ENCODE measurements around the gene EMP2.

The EMP2 gene

DNA sequence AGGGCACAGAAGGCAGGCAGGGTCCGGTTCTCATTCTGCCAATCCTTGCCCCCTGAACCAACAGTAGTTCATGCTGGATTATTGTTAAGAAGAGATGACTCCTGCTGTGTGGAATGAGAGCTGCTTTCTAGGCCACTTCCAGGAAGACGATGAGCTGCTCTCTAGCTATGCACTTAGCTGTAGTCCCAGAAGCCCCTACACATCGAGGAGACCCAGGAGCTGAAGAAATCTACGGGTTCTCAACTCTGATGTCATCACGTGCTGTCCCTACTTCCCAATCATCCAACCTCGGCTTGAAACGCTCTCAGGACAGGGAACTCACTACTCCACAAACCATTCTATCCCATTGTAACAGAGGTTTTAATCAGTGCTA lies 29.0 kb upstream of the EMP2 start:
- no peak for DNase-seq

DNA sequence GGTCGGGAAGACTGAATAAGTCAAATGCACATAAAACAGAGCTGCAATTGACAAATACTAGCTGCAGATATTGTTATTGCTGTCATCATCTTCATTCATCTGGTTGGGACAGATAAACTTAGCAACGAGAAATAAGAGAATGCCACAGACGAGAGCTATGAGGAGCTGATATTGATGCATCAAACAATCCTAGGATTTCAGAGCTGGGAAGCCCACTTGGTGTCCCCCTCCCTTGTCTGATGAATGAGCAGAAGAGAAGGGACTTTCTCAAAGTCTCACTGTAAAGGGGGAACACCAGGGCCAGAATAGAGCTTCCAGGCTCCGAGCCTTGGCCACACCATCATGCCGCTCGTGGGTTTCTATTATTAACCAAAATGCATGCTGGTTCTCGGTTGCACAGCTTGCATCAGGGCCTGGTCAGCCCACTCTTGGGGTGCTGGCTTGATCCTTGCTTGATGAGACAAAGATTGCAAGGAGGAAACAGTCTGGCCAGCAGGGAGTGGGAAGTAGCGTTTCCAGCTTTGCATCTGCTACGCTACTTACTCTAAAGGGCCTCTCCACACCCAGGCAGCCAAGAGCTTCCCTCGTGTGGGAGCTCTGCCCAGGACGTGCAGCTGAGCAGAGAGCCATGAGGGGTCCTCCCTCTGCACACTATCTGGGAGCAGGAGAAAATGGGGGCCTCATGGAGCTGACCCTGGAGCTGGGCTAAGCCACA lies 28.4 kb upstream of the EMP2 start:
- no peak for DNase-seq

DNA sequence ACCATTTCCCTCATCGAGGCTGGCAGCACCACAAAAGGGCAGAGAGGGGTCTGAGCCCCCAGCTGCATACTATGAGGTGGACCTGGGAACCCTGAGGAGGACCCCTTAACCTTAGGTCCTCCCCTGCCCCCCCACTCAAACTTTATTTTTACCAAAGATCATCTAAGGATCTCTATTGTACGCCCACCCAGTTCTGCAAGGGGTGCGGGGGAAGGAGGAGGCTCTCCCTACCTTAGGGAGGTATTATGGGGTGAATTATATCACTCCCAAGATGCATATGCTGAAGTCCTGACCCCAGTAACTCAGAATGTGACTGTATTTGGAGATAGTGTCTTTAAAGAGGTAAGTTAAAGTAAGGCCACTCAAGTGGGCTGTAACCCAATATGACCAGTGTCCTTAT lies 26.8 kb upstream of the EMP2 start:
- DNase-seq, result no peak

DNA sequence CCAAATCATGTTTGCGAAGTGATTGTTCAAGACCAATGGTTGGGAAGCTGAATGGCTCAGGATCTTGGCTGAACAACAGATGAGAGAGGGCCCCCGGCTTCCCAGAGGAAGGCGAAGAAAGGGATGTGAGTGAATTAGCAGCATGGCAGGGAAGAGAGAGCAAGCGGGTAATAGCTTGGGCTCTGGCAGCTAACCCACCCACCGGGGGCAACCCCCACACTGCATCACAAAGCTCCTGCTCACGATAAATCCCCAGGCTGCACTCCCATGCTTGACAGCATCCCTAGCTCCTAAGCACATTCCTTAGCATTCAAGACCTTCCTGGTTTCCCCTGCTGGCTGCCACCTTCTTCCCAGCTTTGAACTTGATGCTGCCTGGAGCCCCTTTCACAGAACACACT lies 26.2 kb upstream of the EMP2 start:
- DNase-seq, result no peak

DNA sequence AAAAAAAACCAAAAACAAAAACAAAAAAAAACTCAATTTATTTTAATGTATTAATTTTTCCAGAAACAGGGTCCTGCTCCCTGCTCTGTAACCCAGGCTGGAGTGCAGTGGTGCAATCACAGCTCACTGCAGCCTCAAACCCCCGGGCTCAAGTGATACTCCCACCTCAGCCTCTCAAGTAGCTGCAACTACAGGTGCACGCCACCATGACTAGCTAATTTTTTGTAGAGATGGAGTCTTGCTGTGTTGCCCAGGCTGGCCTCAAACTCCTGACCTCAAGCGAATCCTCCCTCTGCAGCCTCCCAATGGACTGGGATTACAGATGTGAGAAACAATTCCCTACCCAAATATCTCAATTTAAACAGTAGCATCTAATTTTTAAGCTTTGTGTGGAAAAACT lies 25.2 kb upstream of the EMP2 start:
- no peak for DNase-seq

DNA sequence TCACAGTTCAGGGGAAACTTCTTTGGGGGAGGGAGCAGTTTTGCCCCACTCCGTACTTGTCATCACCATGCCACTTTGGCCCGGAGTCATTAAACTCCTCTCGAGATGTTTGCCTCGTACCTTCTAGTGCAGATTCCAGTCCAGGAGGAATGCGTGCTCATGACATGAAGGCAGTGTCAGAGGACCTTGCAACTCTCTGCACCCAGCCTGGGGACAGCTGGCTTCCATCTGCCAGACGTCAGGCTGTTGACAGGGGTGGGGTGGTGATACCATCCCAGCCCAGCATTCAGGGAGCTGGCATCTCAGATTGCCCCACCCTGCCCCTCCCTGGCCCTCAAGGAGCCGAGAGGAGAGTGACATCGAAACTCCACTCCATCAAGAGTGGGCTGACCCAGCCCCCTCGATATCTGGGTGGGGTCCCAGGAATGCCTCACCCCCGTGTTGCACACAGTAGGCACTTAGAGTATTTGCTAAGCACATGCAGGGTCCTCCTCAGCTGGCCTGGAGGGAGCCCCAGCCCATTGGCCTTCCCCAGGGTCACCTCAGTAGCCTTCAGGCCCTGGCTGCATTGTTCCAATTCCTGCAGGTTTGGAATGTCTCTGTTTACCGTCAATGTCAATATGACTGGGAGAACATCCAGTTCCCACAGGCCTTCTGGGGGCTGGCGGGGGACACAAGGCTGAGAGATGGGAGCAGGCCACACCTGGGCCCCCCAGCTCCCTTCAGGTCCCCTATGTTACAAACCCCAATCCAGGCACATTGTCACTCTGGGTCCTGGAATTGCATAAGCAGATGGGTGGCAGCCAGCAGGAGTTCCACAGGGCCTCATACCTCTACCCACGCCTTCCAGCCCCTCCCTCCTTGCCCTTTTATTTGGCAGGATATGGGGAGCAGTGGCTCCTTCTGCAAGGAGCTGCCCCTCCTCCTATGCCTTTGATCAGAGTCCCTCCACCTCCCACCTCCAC lies 21.3 kb upstream of the EMP2 start:
- no peak for DNase-seq

DNA sequence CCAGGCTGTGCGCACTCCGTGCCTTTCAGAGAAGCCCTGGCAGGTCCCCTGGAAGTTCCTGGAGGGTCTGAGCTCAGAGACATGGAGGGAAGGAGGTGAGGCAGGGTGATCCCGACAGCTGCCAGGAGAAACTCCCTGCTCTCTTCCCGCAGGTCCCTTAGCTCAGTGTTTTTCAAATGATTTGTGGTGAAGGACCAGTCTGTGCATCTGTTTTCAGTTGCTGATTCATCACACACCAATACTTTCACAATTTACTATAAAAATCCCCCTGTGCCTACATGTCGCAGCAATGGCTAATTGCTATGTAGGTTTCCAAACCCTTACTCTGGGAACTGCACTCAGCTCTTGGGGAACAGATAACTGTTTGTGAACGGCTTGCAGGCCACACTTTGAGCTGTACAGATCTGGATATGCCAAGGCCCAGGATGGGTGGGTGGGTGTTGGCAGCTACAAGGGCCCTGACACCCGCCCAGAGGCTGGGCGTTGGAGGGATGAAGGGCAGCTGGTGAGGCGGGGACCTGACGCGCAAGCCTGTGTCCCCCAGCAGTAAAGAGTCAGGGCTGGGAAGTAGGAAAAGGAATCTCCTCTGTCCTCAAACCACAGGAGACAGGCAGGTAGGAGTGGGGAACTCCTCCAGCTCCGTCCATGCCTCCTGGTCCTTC lies 20.5 kb upstream of the EMP2 start:
- DNase-seq, result no peak

DNA sequence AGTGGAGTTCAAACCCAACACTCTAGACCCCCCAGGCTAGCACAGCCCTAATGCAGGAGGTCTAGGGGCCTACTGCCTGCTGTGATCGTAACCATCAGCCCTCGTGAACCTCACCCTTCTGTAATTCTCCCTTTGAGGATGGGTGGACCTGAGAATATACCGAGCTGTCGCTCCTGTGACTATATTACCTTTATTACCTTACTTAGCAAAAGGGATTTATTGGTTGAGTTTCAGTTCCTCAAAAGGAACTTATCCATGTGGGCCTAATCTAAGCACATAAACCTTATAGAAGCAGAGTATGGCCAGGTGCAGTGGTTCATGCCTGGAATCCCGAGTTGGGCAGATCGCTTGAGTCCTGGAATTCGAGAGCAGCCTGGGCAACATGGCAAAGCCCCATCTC lies 19.2 kb upstream of the EMP2 start:
- DNase-seq, result no peak

DNA sequence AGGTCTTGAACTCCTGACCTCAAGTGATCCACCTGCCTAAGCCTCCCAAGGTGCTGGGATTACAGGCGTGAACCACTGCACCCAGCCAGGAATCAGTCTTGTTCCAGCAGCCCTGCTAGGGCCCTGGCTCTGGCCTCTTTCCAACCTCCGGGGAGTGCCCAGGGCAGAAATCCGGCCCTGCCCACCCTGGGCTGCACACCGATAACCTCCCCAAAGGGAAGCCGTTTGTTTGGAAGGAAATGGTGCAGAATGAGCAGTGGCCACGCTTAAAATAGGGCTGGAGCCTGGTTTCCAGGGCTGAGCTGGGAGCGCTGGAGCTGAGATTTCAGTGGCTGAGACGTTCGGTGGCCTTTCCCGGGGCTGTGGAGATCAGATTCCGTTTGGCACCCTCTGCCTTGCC lies 17.8 kb upstream of the EMP2 start:
- DNase-seq, result no peak

DNA sequence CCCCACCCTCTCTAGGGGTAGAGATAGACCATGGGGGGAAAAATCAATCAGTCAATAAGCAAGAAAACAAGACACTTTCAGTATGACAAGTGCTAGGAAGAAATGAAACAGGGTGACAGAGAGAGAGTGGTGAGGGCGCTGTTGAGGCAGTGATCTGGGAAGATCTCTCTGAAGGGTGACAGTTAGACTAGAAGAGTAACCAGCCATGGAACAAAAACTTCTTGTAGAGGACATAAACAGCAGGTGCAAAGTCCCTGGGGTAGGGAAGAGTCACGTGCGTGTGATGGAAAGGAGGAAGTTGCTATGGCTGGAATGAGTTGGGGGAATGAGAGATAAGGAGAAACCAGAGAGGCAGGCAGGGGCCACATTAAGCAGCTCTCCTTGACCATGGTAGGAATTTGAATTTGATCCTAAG lies 16.8 kb upstream of the EMP2 start:
- DNase-seq, result no peak

DNA sequence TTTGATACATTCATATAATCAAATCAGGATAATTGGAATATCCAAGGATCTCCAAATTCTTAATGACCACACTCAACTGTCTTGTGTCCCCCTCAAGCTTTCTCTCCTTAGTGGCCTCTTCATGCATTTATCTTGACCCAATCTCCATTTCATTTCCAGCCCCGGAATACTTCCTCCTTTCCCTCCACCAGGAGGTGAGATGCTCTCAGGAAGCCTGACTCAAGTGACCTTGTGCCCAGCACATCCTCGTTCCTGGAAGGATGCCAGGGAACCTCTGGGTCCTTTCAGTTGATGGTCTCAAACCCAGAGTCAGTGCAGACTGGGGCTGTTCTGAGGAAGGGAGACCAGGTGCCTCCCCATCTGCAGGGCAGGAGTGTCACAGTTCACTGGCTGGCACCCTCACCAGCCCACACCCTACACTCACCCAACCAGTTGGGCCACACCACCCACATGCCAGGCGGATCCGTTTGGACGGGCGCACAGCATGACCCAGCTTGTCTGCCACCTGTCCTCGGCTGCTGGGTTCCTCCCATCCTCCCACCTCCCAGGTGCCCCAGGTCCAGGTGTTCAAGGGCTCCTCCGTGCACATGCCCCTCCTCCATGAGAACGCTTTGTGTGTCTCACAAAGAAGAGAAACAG lies 14.0 kb upstream of the EMP2 start:
- DNase-seq, result no peak

DNA sequence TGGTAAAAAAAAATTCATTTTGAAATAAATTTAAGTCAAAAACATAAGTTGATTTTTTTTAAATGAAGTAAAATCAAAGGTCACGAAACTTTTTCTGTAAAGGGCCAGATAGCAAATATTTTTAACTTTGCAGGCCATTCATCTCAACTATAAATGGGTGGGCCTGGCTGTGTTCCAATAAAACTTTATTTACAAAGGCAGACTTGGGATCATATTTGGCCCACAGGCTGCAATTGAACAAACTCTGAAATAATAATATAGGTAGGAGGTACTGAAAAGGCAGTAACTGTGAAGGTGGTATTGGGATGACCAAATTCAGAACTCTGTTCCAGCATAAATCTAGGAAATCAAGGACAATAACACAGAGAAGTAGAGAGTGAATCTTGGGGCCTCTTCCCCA lies 12.2 kb upstream of the EMP2 start:
- no peak for DNase-seq

DNA sequence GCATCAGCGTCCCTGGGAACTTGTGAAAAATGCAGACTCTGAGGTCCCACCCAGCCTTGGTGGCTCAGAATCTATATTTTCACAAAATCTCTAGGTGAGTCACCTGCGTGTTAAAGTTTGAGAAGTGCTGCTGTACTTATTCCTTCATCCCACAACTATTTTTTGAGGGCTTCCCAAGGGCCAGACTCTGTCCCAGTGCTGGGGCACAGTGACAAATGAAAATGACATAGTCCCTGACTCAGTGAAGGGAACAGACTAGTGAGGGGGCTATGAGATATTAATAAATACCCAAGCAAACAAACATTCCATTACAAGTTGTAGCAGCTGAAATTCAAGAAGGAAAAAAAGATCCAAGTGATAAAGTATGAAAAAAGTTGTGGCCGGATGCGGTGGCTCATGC lies 9.9 kb upstream of the EMP2 start:
- no peak for DNase-seq

DNA sequence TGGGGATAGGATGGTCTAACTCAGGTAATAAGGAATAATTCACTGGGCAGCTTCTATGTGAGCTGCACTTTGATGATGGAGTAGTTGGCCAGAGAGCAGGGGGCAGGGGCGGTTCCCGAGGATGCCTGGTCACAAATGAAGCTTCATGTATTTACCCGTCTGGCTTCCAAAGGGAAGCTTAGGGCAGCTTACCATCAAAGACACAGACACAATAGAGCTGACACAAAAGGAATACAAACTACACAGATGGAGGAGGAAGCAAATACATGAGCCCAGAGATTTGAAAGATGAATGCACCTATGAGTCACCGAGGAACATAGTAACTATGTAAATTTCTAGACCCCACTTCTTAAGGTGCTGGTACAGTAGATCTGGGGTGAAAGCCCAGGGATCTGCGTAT lies 8.7 kb upstream of the EMP2 start:
- no peak for DNase-seq

DNA sequence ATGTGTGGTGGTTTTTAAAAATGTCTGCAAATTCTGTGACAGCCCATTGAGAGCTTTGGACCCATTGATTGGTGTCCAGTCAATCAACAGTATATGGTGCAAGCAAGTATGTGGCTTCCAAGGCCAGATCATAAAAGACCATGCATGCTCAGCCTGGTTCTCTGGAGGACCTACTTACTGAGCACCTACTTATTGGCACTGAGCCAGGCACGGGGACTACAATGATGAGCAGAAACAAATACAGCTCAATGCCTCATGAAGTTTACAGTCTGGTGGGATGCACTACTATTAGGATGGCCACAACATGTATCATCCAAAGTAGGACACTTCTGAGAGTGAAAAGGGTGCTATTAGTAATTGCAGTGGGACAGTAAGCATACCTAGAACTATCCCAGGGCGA lies 7.2 kb upstream of the EMP2 start:
- DNase-seq, result no peak

DNA sequence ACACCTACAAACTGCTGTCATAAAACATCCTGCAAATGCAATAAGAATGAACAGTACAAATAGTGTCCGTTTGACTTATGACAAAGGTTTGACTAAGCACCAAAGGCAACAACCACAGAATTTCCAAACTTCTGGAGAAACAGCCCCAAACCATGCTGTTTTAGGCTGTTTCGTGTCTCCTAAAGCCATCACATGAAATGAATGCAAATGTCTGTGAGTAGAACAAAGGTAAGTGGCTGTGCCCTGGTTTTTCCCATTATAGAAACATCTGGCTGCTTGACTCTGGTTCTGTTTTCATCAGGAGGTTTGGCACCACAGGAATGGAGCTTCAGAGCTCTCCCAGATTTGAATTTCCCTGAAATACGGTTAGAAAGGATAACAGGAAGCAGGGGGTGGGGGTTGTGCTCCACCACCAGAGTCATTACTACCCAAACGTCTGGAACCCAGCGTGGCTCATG lies 4.6 kb upstream of the EMP2 start:
- DNase-seq, result no peak

DNA sequence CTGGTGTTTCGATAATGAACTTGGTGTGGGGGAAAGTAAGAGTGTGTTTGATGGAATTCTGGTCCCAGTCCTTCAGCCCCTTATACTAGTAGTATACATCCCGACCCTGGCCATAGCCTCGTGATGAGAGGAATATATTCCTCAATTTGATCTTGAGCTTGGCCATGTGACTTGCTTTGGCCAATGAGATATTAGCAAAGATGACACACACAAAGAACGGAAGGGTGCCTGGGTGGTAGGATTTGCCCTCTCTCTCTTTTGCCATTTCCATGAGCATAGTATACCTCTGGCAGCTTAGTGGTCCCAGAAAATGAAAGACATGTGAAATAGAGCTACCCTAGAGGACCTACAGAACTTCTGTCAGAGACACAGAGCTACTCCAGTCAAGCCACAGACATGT lies 2.9 kb upstream of the EMP2 start:
- DNase-seq, result no peak

DNA sequence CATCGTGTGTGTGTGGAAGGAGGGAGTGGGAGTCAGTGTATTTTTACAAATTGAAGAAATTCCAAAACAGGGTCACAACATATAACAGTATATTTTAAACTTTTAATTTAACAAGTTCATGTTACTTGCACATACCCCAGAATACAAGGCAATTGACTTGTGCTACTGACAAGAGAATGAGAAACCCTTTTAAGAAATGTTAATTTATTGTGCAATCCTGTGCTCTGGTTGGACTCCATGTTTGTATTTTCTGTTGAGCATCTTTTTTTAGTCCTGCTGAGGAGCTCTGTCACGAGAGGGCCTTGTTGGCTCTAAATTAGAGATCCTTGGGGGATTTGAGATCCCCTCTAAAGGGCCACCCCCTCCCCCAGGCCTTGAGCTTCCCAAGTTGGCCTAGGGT lies 1.1 kb upstream of the EMP2 start:
- DNase-seq, result no peak

DNA sequence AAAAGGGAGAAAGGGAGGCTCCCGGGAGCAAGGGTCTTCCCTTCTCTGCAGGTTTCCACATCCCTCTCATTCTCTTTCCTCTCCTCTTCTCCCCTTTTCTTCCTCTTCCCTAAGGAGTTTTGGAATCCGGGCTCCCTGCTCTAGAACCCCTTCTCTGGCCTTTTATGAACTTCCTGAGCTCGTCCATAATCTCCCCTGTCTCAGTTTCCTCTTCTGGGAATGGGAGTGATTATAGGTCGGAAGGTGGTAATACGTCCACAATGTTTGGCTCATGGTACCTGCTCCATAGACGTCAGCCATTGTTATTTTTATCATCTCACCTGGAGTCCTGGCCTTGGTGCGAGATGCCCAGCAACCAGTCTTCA lies 467 bp upstream of the EMP2 start:
- no peak for DNase-seq

DNA sequence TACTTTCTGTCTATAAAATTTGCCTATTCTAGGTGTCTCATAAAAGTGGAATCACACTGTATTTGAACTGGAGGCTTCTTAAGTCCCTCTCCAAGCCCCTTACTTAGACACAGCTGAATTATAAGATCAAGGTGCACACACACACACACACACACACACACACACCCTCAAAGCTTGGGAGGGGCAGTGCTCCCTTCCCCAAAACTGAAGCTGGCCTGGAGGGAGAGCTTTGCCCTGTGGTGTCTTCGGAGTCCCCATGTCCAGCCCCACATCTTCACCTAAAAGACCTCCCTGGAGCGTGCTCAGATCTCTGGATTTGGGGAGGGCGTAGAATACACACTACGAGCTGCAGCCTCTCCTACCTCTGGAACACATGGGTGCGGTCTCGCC lies 828 bp downstream of the EMP2 start:
- no peak for DNase-seq

DNA sequence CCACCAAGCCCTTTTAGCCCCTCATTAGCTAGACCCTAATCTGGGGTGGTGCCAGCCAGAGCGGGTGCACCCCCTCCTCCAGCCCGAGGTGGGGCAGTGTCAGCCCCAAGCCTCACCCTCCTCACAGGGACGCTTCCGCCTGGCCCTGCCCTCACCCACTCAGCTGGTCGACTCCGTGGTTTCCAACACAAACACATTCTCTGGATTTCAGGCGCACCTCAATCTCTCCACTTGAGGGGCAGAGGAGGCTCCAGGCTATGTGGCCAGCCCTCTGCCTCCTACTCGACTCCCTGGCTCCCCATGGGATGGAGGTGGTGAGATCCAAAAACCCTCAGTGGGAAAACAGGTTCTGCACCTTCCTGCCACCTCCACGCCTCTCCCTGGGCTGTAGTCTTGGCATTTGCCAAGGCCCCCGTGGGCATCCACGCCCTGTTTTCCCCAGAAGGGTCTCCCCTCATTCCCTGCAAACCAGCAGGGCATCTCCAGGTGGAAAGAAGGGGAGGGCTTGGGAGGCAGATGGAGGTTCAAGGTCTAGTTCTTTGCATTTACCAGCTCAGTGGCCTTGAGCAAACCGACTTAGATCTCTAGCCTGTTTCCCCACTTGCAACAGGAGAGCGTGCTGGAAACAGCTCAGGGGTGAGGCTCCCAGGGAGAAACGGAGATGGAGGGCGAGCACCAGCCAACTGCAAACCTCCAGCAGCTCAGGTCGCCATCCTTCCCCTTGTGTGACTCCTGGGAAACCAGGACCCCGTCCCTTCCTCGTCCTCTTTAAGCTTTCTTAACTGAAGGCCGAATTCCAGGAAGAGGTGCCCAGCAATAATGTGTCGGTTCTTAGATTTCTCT lies 1.7 kb downstream of the EMP2 start:
- DNase-seq, result no peak

Measured in CD4-positive, alpha-beta T cell treated with Interleukin-12 subunit alpha and Interleukin-12 subunit beta, for 1 hour (primary cell).